ENCODE data around the gene GRM7.

GRM7 gene

DNA sequence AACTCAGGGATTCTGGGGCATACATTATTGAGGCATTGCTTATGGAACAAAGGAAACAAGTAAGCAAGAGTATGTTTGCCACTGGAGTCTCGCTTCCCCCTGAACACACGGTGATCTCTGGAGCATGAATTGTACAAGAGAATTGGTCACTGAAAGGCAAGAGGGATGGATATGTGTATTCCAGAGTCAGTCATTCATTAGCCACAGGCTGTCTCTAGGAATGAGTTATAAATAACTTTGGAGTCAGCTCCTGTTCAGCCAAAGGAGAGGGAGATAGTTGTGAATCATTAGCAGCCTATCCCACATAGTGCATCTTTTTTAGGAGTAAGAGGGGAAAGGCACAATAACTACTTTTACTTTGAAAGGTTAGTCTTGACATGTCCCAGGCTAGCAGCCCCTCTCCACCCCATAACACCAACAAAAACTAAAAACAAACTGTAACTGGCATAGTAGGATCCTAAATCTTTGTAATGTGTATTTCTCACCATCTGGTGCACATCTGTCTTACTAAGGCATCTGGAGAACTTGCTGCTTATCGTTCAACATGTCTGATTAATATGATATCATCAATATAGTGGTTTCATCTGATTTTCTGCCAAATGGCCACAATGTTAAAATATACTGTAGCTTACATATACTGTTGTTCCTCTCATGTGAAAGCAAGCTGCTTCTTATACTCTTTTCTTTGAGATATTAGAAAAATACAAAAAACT lies 462.2 kb downstream of the GRM7 start:
- DNase-seq = no peak

DNA sequence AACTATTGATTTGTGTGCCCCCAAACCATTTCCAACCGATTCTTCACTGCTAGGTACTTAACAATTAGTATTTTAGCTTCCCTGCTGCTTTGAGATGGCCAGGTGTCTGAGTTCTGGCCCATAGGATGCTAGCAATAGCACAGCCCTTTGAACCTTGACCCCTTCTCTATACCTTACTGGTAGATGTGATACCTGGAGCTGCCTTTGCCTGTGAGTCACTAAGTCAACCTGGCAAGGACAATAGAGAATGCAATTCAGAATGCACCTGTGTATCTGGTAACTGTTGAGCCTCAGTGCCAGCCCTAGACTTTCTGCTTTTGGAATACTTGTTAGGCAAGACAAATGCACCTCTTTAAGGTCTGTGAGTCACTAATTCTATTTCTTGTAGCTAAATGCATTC lies 467.4 kb downstream of the GRM7 start:
- DNase-seq = no peak

DNA sequence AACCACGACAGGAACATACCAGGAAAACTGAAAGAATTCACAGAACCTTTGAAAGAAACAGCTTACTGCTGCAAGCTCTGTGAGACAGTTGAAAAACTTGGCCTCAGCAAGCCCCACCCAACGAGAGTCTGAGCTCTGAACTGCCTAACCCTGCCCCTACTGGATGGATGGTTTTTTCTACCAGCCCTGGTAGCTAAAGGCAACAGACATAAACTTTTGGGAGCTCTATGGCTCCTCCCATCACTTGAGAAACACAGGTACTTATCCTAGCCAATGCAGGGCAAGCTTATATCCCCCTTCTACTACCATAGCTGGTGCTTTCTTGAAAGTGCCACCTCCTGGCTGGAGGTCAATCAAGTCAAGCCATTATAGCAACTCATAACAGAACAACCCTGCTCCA lies 471.8 kb downstream of the GRM7 start:
- DNase-seq = no peak

DNA sequence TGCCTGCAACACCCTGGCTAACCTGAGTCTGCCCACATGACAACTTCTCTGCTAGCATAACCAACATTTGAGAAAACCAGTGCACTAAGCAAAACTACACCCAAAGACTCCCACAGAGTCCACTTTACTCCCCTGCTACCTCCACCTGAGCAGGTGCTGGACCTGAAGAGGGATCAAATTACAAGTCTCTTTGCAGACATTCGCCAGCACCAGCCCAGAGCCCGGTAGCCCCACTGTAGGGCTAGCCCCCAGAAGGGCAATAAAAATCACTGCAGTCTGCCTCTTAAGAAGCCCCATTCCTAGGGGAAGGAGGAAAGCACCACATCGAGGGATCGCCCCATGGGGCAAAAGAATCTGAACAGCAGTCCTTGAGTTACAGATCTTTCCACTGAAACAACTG lies 472.2 kb downstream of the GRM7 start:
- DNase-seq = no peak

DNA sequence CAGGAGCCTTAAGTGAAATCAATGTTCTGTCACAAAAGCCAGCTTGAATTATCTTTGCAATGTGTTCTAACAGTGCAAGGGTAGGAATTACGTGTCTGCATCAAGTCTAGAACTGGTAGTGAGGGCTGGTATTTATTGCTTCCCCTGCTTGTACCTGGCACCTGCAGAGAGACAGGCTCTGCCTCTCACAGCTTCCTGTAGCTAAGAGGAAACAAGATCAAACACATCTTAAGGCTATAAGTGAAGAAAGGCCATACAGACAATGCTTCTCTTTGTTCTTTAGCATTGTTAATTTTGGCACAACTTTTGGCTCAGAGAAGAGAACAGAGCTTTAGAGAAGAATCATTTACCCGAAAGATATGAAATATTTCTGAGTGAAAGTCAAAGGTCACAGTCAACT lies 479.9 kb downstream of the GRM7 start:
- DNase-seq = no peak

DNA sequence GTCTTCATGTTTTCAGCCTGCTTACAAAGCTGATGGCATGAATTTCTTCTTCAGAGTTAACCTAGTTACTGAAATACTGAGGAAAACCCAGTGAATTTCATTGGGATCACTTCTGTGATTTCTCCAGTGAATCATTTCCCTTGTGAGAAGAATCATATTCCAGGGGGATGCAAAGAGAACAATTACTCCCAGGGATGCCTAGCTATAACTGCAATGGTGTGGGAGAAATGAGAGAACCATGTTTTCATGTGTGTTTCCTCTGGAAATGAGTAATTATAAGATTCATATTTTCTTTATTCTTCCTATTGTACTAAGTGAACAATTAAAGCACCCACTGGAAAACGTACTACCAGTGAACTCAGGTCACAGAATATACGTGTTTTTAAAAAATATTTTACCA lies 485.4 kb downstream of the GRM7 start:
- no peak for DNase-seq

DNA sequence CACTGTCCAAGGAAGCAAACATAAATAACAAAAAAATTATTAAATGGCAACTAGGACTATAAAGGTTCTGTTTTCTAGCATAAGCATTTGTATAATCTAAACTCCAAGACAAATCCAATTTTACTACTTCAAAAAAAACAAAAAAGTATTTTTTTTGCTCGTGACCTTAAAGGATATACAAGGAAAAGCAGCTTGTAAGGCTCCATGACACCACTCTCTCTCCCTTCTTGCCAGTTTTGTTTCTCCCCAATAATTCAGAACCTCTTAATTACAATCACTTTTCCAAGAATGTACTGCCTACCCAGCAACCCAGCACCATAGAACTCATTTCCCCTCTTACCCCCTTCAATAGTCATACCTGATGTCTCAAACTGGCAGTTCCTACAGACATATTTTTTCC lies 496.2 kb downstream of the GRM7 start:
- DNase-seq = no peak

DNA sequence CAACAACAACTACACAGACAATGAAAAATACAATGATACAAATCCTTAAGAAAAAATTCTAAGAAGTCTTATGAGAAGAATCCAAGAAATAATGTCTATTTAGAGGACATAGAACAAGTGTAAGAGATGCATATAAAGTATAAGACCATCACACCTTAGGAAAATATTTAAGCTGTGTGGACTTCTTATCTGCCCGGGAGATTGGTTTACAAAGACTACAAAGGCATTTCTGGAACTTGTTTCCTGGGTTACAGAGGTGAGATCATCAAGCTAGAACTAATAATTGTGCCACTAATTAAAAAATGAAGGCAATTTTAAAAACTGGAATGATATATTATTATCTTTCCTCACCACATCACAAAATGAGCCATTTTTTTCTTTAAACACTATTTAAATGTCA lies 507.1 kb downstream of the GRM7 start:
- no peak for DNase-seq

DNA sequence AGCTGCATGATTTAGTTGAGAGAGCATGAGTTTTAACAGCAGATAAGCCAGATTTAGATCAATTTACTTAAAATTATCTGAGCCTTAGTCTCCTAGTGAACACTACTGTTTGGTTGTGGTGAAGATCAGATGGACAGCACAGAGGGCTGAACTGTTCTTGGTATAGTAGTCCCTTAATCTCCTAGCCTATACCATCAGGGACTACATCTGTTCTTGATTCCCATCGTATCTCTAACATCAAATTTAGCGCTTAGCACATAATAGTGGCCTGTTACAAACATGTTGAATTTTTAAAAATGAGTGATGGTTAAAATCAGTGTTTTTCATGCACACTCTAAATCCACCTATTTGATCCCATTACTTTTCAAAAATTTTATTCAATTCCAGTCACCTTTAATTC lies 507.7 kb downstream of the GRM7 start:
- no peak for DNase-seq

DNA sequence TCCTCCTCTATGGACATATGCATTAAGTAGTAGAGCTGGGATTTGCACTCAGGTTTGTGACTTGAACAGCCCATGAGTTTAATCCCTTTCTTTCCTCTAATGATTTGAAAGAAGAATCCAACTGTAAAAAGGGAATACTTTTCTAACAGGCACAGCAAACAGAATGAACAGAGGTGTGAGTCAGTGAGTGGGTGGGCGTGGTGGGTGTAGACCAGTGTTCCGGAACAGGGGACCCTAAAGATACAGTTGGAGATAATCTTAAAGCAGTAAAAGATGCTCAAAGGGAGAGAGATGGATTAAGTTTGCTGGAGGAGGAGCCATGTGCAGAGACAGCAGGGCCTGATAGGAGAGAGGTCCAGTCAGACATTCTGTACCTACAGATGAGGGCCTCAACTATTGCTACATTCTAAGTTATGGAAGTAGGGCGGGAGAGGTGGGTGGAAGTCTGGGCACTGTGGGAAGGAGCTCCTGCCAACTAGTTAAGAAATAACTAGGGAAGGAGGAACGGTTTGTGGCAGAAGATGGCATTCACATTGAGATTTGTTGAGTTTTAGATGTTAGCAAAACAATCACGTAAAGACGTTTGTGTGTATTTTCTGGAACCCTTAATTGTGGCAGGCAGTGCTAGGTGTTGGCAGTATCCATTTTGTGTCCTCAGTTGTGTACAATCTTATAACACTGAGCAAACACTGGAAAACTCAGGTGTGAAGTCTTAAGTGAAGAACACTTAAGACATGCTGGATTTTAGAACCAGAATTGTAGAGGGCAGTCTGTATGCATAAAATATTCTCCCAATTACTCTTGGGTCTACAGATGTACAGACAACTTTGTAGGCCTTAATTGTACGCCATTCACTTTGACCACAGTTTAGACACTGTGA lies 511.0 kb downstream of the GRM7 start:
- no peak for DNase-seq

DNA sequence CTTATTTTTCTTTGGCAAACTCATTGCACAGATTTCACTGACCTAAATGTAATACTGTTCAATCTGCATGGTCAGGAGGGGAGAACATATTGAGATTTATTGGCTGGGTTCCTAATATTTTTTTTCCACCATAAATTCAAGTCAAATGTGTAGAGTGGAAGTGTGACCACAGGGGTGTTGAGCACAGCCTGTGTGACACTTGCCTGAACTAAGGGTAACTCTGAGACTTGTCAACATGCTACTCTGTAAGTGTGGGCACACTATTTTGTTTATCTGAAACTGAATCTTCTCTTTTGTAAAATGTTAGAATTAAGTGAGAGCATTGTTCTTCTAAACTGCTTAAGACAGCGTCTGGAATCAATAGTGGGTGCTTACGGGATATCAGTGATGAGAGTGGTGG lies 516.2 kb downstream of the GRM7 start:
- no peak for DNase-seq

DNA sequence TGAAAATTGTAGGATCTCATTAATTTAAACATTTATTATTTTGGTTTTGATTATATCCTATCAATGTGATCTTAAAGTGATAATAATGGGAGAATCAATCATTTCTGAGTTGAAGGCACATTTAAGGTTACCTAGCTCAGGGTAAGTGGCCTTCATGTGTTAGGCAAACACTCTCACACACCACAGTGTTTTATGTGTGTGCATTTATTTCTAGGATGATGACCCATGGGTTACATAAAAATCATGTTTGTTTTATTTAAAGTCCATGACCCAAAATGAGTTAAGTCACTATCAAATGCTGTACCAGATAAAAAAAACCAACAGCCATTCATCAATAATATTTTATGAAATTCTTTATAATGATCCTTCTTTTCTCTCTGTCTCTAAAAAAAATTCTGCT lies 520.8 kb downstream of the GRM7 start:
- DNase-seq = no peak

DNA sequence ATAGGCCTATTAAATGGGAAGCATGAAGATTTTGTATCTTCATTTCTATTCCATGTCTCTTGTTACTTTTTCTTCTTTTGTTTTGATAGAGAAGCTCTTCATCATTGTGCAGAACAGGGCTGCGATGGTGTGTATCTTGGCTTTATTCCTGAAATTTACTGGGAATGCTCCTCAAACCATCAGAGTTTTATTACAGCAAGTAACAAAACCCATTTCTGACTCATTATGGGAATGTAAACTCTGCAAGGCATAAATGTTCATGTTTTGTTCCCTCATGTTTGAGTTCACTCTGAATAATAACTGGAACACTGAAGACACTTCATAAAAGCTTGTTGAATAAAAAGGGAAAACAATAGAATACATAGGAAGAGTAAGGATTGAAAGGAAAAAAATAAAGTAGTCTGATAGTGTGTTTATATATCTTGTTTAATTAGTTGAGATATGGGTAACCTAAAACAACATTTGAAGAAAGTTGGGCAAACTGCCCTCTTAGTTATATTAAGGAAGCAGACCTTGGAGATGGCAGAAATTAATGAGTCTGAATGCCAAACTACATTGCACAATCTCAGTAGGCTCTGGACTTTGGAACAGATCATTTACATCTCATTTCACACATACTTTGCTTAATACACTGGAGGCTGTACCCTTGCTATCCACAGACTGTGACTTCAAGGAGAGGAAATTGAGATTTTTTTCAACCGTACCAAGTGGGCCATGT lies 521.5 kb downstream of the GRM7 start:
- DNase-seq = no peak

DNA sequence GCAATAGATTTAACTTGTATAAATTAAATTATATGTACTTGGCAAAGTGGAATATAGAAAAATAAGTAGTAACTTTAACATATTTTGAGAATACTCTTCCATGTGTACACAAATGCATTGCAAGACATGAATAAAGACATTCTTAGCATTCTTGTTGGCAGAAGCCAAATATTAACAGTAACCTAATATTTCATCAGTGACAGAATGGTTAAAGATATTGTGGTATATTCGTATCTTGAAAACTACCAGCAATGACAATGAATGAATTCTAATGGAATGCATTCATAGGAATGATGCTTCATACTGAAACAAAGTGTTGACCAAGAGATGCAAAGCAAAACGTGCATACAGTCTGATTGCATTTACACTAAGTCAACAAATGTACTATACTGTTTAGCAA lies 524.7 kb downstream of the GRM7 start:
- DNase-seq = no peak

DNA sequence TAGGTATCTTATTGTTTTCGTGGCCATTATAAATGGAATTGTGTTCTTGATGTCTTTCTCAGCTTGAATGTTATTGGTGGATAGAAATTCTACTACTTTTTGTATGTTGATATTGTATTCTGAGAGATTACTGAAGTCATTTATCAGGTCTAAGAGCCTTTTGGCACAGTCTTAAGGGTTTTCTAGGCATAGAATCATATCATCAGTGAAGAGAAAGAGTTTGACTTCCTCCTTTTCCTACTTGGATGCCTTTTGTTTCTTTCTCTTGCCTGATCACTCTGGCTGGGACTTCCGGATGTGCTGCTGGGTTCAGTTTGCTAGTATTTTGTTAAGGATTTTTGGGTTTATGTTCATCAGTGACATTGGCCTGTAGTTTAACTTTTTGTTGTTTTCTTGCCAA lies 527.1 kb downstream of the GRM7 start:
- no peak for DNase-seq

DNA sequence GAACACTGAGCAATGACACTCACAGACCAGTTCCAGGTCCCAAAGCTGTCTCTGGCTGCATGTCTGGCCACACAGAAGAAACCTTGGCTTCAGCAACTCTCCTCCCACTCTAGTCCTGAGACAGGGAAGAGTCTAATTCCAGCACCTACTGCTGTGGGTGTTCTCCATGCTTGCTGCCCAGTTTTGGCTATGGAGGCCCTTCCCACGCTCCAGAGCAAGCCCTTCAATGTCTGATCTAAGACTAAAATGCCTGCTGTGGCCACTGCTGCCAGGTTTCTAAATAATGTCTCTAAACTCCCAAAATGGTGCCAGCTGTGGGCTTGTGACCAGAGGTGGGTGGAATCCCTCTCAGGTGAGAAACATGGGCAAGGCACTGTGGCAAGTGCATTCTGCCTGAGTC lies 531.3 kb downstream of the GRM7 start:
- DNase-seq = no peak

DNA sequence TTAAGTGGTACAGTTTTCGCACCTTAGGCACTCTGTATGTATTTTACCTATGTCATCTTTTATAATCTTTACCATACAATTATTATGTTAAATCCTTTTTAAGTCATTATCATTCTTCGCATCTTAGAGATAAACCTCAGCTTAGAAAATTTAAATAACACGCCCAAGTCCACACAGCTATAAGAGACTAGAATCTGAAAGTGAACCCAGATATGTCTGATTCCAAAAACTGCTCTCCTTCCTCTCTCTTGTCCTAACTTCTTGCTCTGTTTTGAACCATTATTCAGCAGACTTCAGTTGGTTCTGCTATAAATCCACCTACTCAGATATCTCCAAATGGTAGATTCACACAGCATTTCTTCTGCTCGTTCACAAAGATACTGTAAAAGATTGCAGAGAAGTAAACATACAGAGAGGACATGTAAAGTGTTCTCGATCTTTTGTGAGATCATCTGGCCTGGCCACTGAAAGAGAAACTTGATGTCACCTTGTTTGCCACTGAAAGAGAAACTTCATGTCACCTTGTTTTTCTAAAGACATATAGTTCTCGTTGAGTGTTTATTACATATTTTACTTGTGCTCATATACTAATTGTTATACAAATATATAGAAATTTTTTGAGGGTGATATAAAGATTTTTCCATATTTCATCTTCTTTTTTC lies 533.2 kb downstream of the GRM7 start:
- no peak for DNase-seq

DNA sequence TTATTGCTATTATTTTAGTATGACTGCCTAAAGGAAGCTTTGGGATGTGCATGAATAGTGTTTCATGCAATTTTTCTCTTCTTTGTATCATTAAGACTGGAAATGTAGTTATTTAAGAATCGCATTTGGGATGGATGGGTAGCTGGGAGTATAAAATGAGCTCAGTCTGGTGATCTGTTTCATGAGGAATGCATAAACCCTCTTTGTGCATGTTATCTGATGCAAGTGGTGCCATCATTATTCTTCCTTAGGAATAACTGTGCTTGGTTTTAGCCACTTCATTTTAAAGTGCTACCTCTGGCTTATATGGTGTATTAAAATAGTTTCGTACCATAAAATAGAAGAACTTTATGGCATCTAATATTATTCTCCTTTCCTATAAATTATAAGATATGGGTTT lies 535.6 kb downstream of the GRM7 start:
- no peak for DNase-seq

DNA sequence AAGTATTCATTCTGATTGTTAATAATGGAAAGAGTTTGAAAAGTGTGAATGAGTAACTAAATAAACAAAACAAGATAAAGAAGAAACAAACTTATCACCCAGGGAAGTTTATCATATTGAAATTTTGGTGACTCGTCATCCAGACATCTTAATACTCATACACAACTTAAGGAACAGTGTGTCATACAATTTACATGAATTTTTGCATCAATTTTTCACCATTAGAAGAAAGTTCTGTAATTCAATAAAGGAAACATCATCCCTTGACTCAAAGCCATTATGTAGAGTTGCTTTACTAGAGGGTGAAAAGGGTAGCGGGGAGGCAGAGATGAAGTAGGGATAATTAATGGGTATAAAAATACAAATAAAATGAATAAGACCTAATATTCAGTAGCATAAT lies 536.2 kb downstream of the GRM7 start:
- no peak for DNase-seq

DNA sequence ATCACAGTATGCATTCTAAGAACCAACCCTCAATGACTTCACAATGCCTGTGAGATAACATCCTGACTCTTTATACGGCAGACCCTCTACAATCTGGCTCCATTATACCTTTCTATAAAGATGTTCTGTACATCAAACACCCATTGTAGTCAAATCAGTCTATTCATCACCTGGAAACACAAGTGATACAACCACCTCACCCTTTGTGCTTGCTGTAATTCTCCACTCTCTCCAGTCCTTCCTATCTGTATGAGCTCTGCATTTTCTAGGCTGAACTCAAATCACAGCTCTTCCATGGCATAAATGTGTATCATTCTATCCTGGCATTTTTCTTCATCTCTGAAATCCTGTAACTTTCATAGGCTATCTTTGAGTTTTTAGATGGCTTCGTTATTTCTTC lies 539.4 kb downstream of the GRM7 start:
- DNase-seq = no peak

DNA sequence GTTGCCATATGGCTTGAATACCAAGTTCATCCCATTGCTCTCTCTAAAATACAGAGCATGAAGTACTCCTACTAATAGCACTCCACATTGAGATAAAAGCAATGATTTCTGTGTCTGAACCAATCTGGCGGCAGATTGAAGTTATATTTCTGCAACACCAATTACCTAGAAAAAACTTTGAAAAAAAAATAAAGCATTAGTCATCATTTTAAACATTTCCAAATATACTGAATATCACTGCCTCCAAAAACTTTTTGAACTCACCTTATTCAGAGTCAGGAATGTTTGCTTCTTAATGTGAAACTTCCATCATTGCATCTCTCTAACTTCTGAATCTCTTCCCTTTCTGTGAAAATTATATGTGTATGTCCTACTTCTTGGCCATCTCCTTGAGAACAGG lies 540.5 kb downstream of the GRM7 start:
- no peak for DNase-seq

DNA sequence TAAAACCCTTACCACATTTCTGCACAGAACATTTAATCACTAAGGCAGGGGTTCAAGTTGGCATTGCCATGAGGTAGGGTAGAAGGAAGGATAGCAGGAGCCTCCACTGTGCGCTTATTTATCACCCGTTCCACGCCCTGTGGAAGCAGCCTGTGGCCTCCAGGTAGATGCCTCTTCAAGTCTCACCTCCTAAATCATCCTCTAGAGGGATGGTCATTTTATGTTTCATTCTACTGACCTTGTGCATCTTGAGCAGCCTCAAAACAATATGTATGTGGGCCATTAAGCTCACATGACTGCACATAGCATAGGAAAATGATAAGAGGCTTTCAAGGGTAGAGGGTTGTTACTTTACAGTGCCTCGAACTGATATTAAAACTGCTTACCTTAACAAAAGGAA lies 546.2 kb downstream of the GRM7 start:
- no peak for DNase-seq

DNA sequence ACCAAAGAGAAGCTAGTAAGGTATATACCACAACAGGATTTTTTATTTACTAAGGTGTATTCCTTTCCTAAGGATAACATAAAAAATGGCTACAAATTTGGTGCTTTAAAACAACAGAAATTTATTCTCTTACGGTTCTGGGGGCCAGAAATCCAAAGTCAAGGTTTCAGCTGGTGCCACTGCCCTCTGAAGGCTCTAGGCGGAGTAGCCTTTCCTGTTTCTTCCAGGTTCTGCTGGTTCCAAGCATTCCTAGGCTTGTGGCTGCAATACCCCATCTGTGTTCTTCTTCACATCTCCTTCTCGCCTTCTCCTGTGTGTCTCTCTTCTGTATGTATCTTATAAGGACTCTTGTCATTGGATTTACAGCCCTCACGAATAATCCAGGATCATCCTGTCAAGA lies 549.9 kb downstream of the GRM7 start:
- no peak for DNase-seq

DNA sequence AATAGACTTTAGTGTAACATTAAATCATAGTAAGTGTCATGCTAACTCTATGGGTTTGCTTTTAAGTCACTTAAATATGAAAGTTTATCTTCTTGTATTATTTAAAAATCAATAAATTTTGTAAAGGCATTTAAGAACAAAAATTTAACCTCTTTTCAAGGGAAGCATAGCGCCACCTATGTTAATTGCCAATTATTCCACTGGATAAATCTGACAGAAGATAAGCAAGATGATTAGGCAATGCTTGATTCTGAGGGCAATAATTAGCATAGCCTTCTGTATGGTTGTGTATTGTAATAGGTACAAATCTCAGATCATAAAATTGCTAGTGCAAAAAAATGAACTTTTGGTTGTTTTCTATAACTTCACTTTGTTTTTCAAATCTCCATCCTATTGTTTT lies 560.1 kb downstream of the GRM7 start:
- DNase-seq = no peak

All from NCI-H1105 (cell line).